ENCODE measurements around the gene CABLES1. TPM values are rescaled to one million over a fixed set of nuclear protein-coding genes. Genes with fewer than 3 reads are reported as not detected.
"Not testable (repeated sequence)": the region's sequence is repeated elsewhere in the genome, so short reads cannot be mapped to it uniquely, and the experiment has no call there.

Gene CABLES1
- total and polyA plus RNA-seq, 3 experiments from 2014 or later: 0.30 to 8.9 (median 8.0) TPM

- Histone ChIP-seq H3K4me3 (ENCODE audit: low read length) (no peak overlapping the region), H3K9me3 (ENCODE audit: low read length) (no peaks in the 10 kb centered on the region), H3K27me3 (ENCODE audit: insufficient read depth, low read length, poor library complexity, severe bottlenecking) (peaks cover 5% of the 10 kb centered on the region), H3K27ac (ENCODE audit: low read depth, low read length) (no peak overlapping the region), H3K36me3 (ENCODE audit: insufficient read depth, low read length) (no peaks in the 10 kb centered on the region), H3K4me1 (ENCODE audit: insufficient read depth, low read length) (peaks cover 7% of the 10 kb centered on the region)
- ChIA-PET CTCF (no interaction called here), POLR2A (no interaction called here)
- Mint-ChIP-seq H3K9me3 (no peaks in the 10 kb centered on the region), H3K4me1 (peaks cover 2 to 4% (median 3%) of the 10 kb centered on the region in 3 donors), H3K27ac (no peak overlapping the region), H3K36me3 (no peaks in the 10 kb centered on the region), H3K27me3 (peaks cover 2 to 6% of the 10 kb centered on the region in 2 donors), H3K4me3 (no peak overlapping the region)
- DNase-seq: no peak
Observed at GRCh38 chr18:23094411-23095190, 40.7 kb upstream of the CABLES1 start.

GRCh38 chr18:23095463-23095862 is 39.8 kb upstream of the CABLES1 start:
- Mint-ChIP-seq H3K27me3 (peaks cover 2 to 6% of the 10 kb centered on the region in 2 donors), H3K9me3 (no peaks in the 10 kb centered on the region), H3K27ac (no peak overlapping the region), H3K4me1 (peaks cover 2 to 4% (median 3%) of the 10 kb centered on the region in 3 donors), H3K36me3 (no peaks in the 10 kb centered on the region), H3K4me3 (no peak overlapping the region)
- Histone ChIP-seq H3K27me3 (ENCODE audit: insufficient read depth, low read length, poor library complexity, severe bottlenecking) (peaks cover 5% of the 10 kb centered on the region), H3K27ac (ENCODE audit: low read depth, low read length) (no peak overlapping the region), H3K4me1 (ENCODE audit: insufficient read depth, low read length) (peaks cover 7% of the 10 kb centered on the region), H3K9me3 (ENCODE audit: low read length) (no peaks in the 10 kb centered on the region), H3K4me3 (ENCODE audit: low read length) (no peak overlapping the region), H3K36me3 (ENCODE audit: insufficient read depth, low read length) (no peaks in the 10 kb centered on the region)
- ChIA-PET POLR2A (no interaction called here), CTCF (no interaction called here)
- DNase-seq: no peak

GRCh38 chr18:23097016-23097415 is 38.3 kb upstream of the CABLES1 start:
- POLR2A ChIA-PET; H3K36me3 ChIP-seq (ENCODE audit: insufficient read depth, low read length); H3K4me3 ChIP-seq (ENCODE audit: low read length); DNase-seq; H3K27ac ChIP-seq (ENCODE audit: low read depth, low read length); H3K36me3 Mint-ChIP-seq; CTCF ChIA-PET; H3K4me1 Mint-ChIP-seq; H3K9me3 Mint-ChIP-seq; H3K27ac Mint-ChIP-seq; H3K4me1 ChIP-seq (ENCODE audit: insufficient read depth, low read length); H3K27me3 ChIP-seq (ENCODE audit: insufficient read depth, low read length, poor library complexity, severe bottlenecking); H3K4me3 Mint-ChIP-seq; H3K9me3 ChIP-seq (ENCODE audit: low read length); H3K27me3 Mint-ChIP-seq: not testable (repeated sequence)

- no peak overlapping the region for H3K4me3 ChIP-seq (ENCODE audit: low read length)
- no peaks in the 10 kb centered on the region for H3K36me3 ChIP-seq (ENCODE audit: insufficient read depth, low read length)
- no peak for DNase-seq
- H3K36me3 Mint-ChIP-seq: no peaks in the 10 kb centered on the region
- H3K27ac Mint-ChIP-seq: peak overlapping the region in 1 of 8 donors; percentile 77
- ChIA-PET CTCF (no interaction called here), POLR2A (no interaction called here)
- no peaks in the 10 kb centered on the region for H3K4me1 ChIP-seq (ENCODE audit: insufficient read depth, low read length)
- H3K4me1 Mint-ChIP-seq: no peaks in the 10 kb centered on the region
- no peak overlapping the region for H3K27ac ChIP-seq (ENCODE audit: low read depth, low read length)
- H3K9me3 ChIP-seq (ENCODE audit: low read length): no peaks in the 10 kb centered on the region
- peaks cover 0 to 2% of the 10 kb centered on the region in 2 donors for H3K27me3 Mint-ChIP-seq
- no peaks in the 10 kb centered on the region for H3K9me3 Mint-ChIP-seq
- H3K27me3 ChIP-seq (ENCODE audit: insufficient read depth, low read length, poor library complexity, severe bottlenecking): peaks cover 5% of the 10 kb centered on the region
- H3K4me3 Mint-ChIP-seq: no peak overlapping the region
Observed at GRCh38 chr18:23099621-23100020, 35.7 kb upstream of the CABLES1 start.

- no peaks in the 10 kb centered on the region for H3K36me3 Mint-ChIP-seq
Observed at GRCh38 chr18:23101861-23102432, 33.3 kb upstream of the CABLES1 start.

GRCh38 chr18:23102493-23103261 is 32.6 kb upstream of the CABLES1 start:
- Mint-ChIP-seq H3K4me1 (no peaks in the 10 kb centered on the region), H3K36me3 (no peaks in the 10 kb centered on the region), H3K27me3 (no peaks in the 10 kb centered on the region), H3K27ac (no peak overlapping the region), H3K4me3 (no peak overlapping the region), H3K9me3 (no peaks in the 10 kb centered on the region)
- Histone ChIP-seq H3K4me3 (ENCODE audit: low read length) (no peak overlapping the region), H3K9me3 (ENCODE audit: low read length) (no peaks in the 10 kb centered on the region), H3K27me3 (ENCODE audit: insufficient read depth, low read length, poor library complexity, severe bottlenecking) (no peaks in the 10 kb centered on the region), H3K4me1 (ENCODE audit: insufficient read depth, low read length) (no peaks in the 10 kb centered on the region), H3K27ac (ENCODE audit: low read depth, low read length) (no peak overlapping the region), H3K36me3 (ENCODE audit: insufficient read depth, low read length) (no peaks in the 10 kb centered on the region)
- CTCF ChIA-PET: no interaction called here
- no peak for DNase-seq
- POLR2A ChIA-PET: no interaction called here

More at GRCh38 chr18:23101861-23102432, 33.3 kb upstream of the CABLES1 start:
- H3K27me3 Mint-ChIP-seq: no peaks in the 10 kb centered on the region
- H3K4me1 Mint-ChIP-seq: no peaks in the 10 kb centered on the region
- ChIA-PET POLR2A (no interaction called here), CTCF (interaction anchor here (1.7 kb wide), 1 partner anchor 29 kb away, joined by 3 read pairs; no protein-coding TSS in a partner anchor)
- no peaks in the 10 kb centered on the region for H3K9me3 Mint-ChIP-seq
- DNase-seq: no peak
- H3K4me3 Mint-ChIP-seq: no peak overlapping the region
- H3K4me3 ChIP-seq (ENCODE audit: low read length): no peak overlapping the region
- no peaks in the 10 kb centered on the region for H3K36me3 ChIP-seq (ENCODE audit: insufficient read depth, low read length)
- no peak overlapping the region for H3K27ac Mint-ChIP-seq
- no peaks in the 10 kb centered on the region for H3K9me3 ChIP-seq (ENCODE audit: low read length)
- H3K4me1 ChIP-seq (ENCODE audit: insufficient read depth, low read length): no peaks in the 10 kb centered on the region
- H3K27ac ChIP-seq (ENCODE audit: low read depth, low read length): no peak overlapping the region
- H3K27me3 ChIP-seq (ENCODE audit: insufficient read depth, low read length, poor library complexity, severe bottlenecking): no peaks in the 10 kb centered on the region

- no peaks in the 10 kb centered on the region for H3K9me3 Mint-ChIP-seq
- no peaks in the 10 kb centered on the region for H3K36me3 Mint-ChIP-seq
- Histone ChIP-seq H3K36me3 (ENCODE audit: insufficient read depth, low read length) (no peaks in the 10 kb centered on the region), H3K9me3 (ENCODE audit: low read length) (no peaks in the 10 kb centered on the region), H3K27me3 (ENCODE audit: insufficient read depth, low read length, poor library complexity, severe bottlenecking) (no peaks in the 10 kb centered on the region), H3K4me3 (ENCODE audit: low read length) (no peak overlapping the region), H3K27ac (ENCODE audit: low read depth, low read length) (no peak overlapping the region), H3K4me1 (ENCODE audit: insufficient read depth, low read length) (no peaks in the 10 kb centered on the region)
- CTCF ChIA-PET: no interaction called here
- H3K27me3 Mint-ChIP-seq: no peaks in the 10 kb centered on the region
- POLR2A ChIA-PET: no interaction called here
- no peak for DNase-seq
- H3K4me1 Mint-ChIP-seq: no peaks in the 10 kb centered on the region
- H3K27ac Mint-ChIP-seq: no peak overlapping the region
- no peak overlapping the region for H3K4me3 Mint-ChIP-seq
Observed at GRCh38 chr18:23103449-23103848, 31.8 kb upstream of the CABLES1 start.

GRCh38 chr18:23105030-23105429 is 30.3 kb upstream of the CABLES1 start:
- H3K36me3 ChIP-seq (ENCODE audit: insufficient read depth, low read length): no peaks in the 10 kb centered on the region
- DNase-seq: no peak
- Mint-ChIP-seq H3K27me3 (no peaks in the 10 kb centered on the region), H3K27ac (no peak overlapping the region), H3K4me3 (no peak overlapping the region), H3K4me1 (no peaks in the 10 kb centered on the region), H3K9me3 (no peaks in the 10 kb centered on the region), H3K36me3 (no peaks in the 10 kb centered on the region)
- POLR2A ChIA-PET: no interaction called here
- no peak overlapping the region for H3K4me3 ChIP-seq (ENCODE audit: low read length)
- CTCF ChIA-PET: no interaction called here
- H3K27me3 ChIP-seq (ENCODE audit: insufficient read depth, low read length, poor library complexity, severe bottlenecking): no peaks in the 10 kb centered on the region
- no peak overlapping the region for H3K27ac ChIP-seq (ENCODE audit: low read depth, low read length)
- no peaks in the 10 kb centered on the region for H3K9me3 ChIP-seq (ENCODE audit: low read length)
- H3K4me1 ChIP-seq (ENCODE audit: insufficient read depth, low read length): no peaks in the 10 kb centered on the region

All from CD8-positive, alpha-beta memory T cell (primary cell).